ENCODE data around the gene HOXA11. TPM values are rescaled to one million over a fixed set of nuclear protein-coding genes. Genes with fewer than 3 reads are reported as not detected.

HOXA11 gene
- total RNA-seq, 1 donor from 2014 or later: not detected

DNA sequence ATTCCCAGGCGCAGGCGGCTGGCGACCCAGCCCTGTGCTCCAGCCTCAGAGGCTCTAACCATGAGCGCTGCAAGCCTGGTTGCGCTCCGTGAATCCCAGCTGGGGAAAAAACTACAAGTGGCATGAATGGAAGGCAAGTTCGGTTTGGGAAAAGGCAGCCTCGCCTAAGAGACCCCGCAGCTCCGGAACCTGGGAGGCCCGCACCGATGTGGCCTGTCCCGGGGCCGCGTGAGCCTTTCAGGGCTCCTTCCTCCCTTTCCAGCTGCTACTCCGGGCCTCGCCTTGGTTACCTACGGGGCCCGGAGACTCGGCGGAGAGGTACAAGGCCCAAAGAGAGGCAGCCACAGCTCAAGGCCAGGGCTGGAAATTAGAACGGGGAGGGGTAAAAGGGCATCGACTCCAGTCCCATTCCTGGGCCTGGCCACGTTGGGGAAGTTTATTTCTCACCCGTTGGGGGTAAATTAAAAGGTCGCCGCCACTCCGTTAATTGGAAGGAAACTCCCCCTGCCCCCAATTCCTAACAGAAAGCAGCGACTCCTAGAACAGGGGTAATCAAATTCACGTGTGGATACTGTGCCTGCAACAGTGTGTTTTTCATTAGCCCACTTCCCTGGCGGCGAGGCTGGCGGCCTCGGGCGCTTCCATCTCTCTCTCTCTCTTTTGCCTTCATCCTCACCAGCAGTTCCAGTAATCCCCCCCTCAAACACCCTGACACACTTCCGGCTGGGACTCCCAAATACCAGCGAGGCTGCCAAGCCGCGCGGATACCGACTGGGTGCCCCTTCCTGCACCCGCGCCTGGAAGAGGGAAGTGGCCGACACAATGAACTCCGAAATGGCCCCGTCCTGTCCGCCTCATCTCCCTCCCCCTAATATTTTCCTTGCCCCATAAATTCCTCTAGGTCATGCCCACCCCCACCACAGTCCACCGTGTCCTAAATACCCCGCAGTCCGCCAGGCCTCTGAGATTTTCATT is 18.2 kb downstream of the HOXA11 start:
- TF ChIP-seq, protein P1, sequence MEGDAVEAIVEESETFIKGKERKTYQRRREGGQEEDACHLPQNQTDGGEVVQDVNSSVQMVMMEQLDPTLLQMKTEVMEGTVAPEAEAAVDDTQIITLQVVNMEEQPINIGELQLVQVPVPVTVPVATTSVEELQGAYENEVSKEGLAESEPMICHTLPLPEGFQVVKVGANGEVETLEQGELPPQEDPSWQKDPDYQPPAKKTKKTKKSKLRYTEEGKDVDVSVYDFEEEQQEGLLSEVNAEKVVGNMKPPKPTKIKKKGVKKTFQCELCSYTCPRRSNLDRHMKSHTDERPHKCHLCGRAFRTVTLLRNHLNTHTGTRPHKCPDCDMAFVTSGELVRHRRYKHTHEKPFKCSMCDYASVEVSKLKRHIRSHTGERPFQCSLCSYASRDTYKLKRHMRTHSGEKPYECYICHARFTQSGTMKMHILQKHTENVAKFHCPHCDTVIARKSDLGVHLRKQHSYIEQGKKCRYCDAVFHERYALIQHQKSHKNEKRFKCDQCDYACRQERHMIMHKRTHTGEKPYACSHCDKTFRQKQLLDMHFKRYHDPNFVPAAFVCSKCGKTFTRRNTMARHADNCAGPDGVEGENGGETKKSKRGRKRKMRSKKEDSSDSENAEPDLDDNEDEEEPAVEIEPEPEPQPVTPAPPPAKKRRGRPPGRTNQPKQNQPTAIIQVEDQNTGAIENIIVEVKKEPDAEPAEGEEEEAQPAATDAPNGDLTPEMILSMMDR (IDR thresholded peaks at IDR 0.05): no peak
- H3K27ac ChIP-seq: no peak overlapping the region
- no peaks in the 10 kb centered on the region for H3K9me3 ChIP-seq
- H3K4me3 ChIP-seq: no peak overlapping the region
- H3K36me3 ChIP-seq: no peaks in the 10 kb centered on the region
- no peak for ATAC-seq
- H3K27me3 ChIP-seq: peaks cover 99% of the 10 kb centered on the region
- peaks cover 24% of the 10 kb centered on the region for H3K4me1 ChIP-seq
- DNase-seq: peak; percentile 53
- intact Hi-C loops (cut with DNase I): loop anchor here (10.0 kb wide), 2 partner anchors 1272 to 1302 kb away; no protein-coding TSS in a partner anchor

DNA sequence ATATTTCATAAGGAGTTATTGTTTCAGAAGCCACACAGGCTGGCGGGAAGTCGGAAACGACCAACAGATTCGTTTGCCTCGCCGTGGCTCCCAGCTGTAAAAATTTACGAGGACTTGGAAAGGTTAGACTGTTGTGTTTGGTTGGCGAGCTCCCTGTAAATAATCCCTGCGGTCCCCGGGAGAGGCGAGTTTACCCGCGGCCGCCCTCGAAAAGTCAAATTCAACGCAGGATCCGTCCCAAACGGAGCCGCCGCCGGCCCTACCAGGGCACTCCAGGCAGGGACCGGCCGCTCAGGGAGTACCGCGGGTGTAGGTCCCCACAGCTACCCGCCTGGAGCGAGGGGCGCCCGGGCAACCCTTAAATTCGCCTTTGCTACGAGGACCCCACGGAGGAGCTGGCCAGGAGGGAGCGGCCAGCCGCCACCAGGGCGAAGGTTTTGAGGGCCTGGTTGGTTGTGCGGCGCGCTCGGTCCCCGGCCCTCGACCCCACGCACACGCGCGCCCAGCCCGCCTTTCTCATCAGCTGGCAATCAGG is 19.0 kb downstream of the HOXA11 start:
- no peak overlapping the region for H3K27ac ChIP-seq
- intact Hi-C loops (cut with DNase I): loop anchor here (10.0 kb wide), 2 partner anchors 1271 to 1301 kb away; no protein-coding TSS in a partner anchor
- peak overlapping the region; percentile 39 for H3K4me3 ChIP-seq
- no peak for ATAC-seq
- peaks cover 27% of the 10 kb centered on the region for H3K4me1 ChIP-seq
- H3K36me3 ChIP-seq: no peaks in the 10 kb centered on the region
- DNase-seq: peak; percentile 63
- no peaks in the 10 kb centered on the region for H3K9me3 ChIP-seq
- TF ChIP-seq, protein P1 (IDR thresholded peaks at IDR 0.05): no peak
- H3K27me3 ChIP-seq: peaks cover 97% of the 10 kb centered on the region

DNA sequence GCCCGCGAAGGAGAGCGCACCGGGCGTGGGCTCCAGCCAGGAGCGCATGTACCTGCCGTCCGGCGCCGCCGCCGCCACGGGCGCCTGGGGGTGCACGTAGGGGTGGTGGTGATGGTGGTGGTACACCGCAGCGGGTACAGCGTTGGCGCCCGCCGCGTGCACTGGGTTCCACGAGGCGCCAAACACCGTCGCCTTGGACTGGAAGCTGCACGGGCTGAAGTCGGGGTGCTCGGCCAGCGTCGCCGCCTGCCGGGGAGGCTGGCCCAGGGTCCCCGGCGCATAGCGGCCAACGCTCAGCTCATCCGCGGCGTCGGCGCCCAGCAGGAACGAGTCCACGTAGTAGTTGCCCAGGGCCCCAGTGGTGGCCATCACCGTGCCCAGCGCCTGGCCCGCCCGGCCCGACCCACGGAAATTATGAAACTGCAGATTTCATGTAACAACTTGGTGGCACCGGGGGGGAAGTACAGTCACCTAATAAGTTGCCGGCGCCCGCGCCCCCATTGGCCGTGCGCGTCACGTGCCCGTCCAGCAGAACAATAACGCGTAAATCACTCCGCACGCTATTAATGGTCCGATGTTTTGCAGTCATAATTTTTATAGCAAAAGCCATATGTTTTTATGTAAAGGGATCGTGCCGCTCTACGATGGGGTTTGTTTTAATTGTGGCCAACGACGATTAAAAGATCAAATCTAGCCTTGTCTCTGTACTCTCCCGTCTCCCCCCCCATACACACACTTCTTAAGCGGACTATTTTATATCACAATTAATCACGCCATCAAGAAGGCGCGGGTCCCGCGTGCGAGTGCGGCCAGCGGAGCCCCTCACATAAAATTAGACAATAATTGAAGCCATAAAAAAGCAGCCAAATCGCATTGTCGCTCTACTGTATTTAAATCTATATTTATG is 19.7 kb downstream of the HOXA11 start, which contains the start of gene HOXA9:
Gene HOXA9, minus strand, starts transcription at position 449 of the 907 bp plus-strand sequence. Its CDS starts 80 bp downstream, at position 369.
- ATAC-seq (peak; percentile 25), DNase-seq (peak; percentile 76)
- H3K27me3 ChIP-seq: peaks cover 94% of the 10 kb centered on the region
- intact Hi-C loops (cut with DNase I): loop anchor here (10.0 kb wide), 2 partner anchors 1271 to 1301 kb away; no protein-coding TSS in a partner anchor
- peaks cover 32% of the 10 kb centered on the region for H3K4me1 ChIP-seq
- no peak within 1 kb of the TSS for H3K27ac ChIP-seq
- H3K36me3 ChIP-seq: no peaks in the 10 kb centered on the region
- TF ChIP-seq, protein P1 (IDR thresholded peaks at IDR 0.05): no peak
- H3K4me3 ChIP-seq: peak within 1 kb of the TSS; percentile 39
- no peaks in the 10 kb centered on the region for H3K9me3 ChIP-seq

DNA sequence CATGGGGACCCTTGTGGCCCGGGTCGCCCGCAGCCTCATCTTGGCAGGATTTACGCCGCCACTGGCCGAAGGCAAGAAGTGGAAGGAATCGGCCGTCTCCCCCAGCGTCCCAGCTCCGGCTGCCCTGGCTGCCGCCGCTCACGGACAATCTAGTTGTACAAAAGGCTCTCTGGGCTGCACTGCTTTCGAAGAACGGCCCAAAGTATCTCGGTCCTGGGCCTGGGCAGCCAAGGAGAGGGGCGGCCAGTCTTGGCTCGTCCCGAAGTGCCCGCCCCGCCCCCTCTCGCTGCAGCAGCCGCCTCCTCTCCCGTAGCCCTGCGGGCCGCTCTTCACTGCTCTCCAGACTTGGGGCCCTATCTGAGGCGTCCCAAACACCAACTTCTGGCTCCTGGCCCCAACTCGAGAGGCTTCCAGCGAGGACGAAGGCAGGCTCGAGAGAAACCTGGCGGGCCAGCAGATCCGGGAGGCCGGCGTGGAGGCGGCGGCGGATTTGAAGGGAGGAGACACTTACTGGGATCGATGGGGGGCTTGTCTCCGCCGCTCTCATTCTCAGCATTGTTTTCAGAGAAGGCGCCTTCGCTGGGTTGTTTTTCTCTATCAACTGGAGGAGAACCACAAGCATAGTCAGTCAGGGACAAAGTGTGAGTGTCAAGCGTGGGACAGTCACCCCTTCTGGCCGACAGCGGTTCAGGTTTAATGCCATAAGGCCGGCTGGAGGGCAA is 20.5 kb downstream of the HOXA11 start:
- intact Hi-C loops (cut with DNase I): loop anchor here (10.0 kb wide), 2 partner anchors 1270 to 1300 kb away; no protein-coding TSS in a partner anchor
- H3K27ac ChIP-seq: no peak overlapping the region
- TF ChIP-seq, protein P1 (IDR thresholded peaks at IDR 0.05): no peak
- H3K9me3 ChIP-seq: no peaks in the 10 kb centered on the region
- no peak for ATAC-seq
- peaks cover 94% of the 10 kb centered on the region for H3K27me3 ChIP-seq
- H3K4me3 ChIP-seq: peak overlapping the region; percentile 39
- H3K36me3 ChIP-seq: no peaks in the 10 kb centered on the region
- peaks cover 30% of the 10 kb centered on the region for H3K4me1 ChIP-seq
- DNase-seq: peak; percentile 70

All from upper lobe of right lung (tissue), 1 donor.